Adrenal gland (tissue), 12 donors: ENCODE measurements around the gene CDK15. TPM values are rescaled to one million over a fixed set of nuclear protein-coding genes. Genes with fewer than 3 reads are reported as not detected.

Experiments
- DNase-seq, 7 donors: peaks; one replicate each; pipeline ENCODE4 v3.0.0-alpha.2; 2019 to 2020
- H3K27ac ChIP-seq, 5 donors: fragments of 200-600 bp; sonication (generic) in 4 of 5; 1 replicate in 3 of 5; 2 replicates in 2 of 5; pipeline versions ENCODE4 v1.5.1 to v1.8.0; 2016 to 2020; ENCODE audit warnings: mild to moderate bottlenecking in 1 of 5
- H3K27me3 ChIP-seq: fragments of 200-600 bp; 2 replicates; pipeline ENCODE4 v1.8.0; 2021
- H3K36me3 ChIP-seq, 2 donors: fragments of 200-600 bp; replicated peaks in 1 of 2; 1 replicate in 1 of 2; 2 replicates in 1 of 2; pipeline versions ENCODE4 v1.5.1 to v1.8.0; 2018 to 2022
- H3K4me1 ChIP-seq, 2 donors: fragments of 200-600 bp; replicated peaks in 1 of 2; 1 replicate in 1 of 2; 2 replicates in 1 of 2; pipeline versions ENCODE4 v1.5.1 to v1.8.0; 2018 to 2021
- H3K4me3 ChIP-seq, 4 donors: fragments of 200-600 bp; sonication (generic) in 3 of 4; one replicate each; pipeline ENCODE4 v1.5.1; 2016 to 2018
- H3K9me3 ChIP-seq, 3 donors: fragments of 200-600 bp; sonication (generic) in 1 of 3; replicated peaks in 1 of 3; 1 replicate in 2 of 3; 2 replicates in 1 of 3; pipeline versions ENCODE4 v1.5.1 to v1.8.0; 2016 to 2021
- POLR2A ChIP-seq, 2 donors: fragments of 450-650 bp; IDR thresholded peaks; one replicate each; pipeline ENCODE4 v1.6.1; 2017; ENCODE audit warnings: antibody characterized with exemption in 2 of 2, mild to moderate bottlenecking in 2 of 2, moderate library complexity in 1 of 2
- WGBS, 4 donors: extraction: QIAGEN DNeasy Blood & Tissue Kit in 2 of 4; methylation state at CpG; one replicate each; pipeline versions ENCODE4 v1.1.5 to v1.1.7; 2013 to 2017; 5-methylcytosine and 5-hydroxymethylcytosine counted together
- intact Hi-C, 2 donors: fragments of 100-400 bp; cut with DNase I; formaldehyde crosslinking; loops; one replicate each; pipeline versions ENCODE4 v1.14.1 to v1.15.0; 2022 to 2023
- polyA plus RNA-seq, 3 donors: library from polyadenylated mRNA; stranded (reverse); fragments of 200-250 nt in 2 of 3; fragments of 350-450 nt in 1 of 3; fragmentation: Illumina TruSeq in 1 of 3; extraction: RNeasy Lipid Tissue Mini Kit (QIAGEN cat#74804) in 1 of 3; gene quantifications; one replicate each; pipeline ENCODE4 v1.2.3, GENCODE V29; 2013 to 2014
- total RNA-seq, 9 donors: library from RNA; depleted of rRNA in 4 of 9; stranded (reverse); fragments of >200 nt in 4 of 9; fragments of 120-200 nt in 1 of 9; fragmentation: NEBNext Ultra II Directional in 1 of 9; extraction: Animal tissue kit (Norgen Biotek cat#: 25700) in 1 of 9; gene quantifications; one replicate each; pipeline versions ENCODE4 v1.1.0 to v1.2.4, GENCODE V29; 2013 to 2023
- TF ChIP-seq, protein P1 (sequence below), 6 experiments: fragments of 450-650 bp in 4 of 6; fragments of 200-600 bp in 2 of 6; sonication (generic) in 1 of 6; IDR thresholded peaks; 1 replicate in 5 of 6; 2 replicates in 1 of 6; pipeline versions ENCODE4 v1.5.1 to v1.8.0; 2016 to 2021; ENCODE audit warnings: antibody characterized with exemption in 6 of 6, mild to moderate bottlenecking in 2 of 6, moderate library complexity in 1 of 6
- donor health status: healthy with polysubstance abuse.
- donor health status: Bipolar disorder and iron deficiency.
- donor health status: DM: yes; HTN: yes; CAD: no.
- donor health status: DM: no; HTN: no; CAD: no.
- donor health status: DM: no; HTN: no; CAD: no.
- donor health status: DM: yes; HTN: yes; CAD: no.

Gene CDK15
- total and polyA plus RNA-seq, 12 donors = 0.06 to 1.2 (median 0.14) TPM; not detected in 1

- Histone ChIP-seq H3K9me3 (no peaks in the 10 kb centered on the region), H3K4me1 (peaks cover 0 to 9% of the 10 kb centered on the region in 2 donors), H3K36me3 (no peaks in the 10 kb centered on the region), H3K4me3 (no peak overlapping the region), H3K27me3 (no peaks in the 10 kb centered on the region), H3K27ac (no peak overlapping the region)
- WGBS, 4 donors = 7 to 15% (median 11%) methylated on average over 5 of the region's 5 CpGs
- intact Hi-C loops = loop anchor here in 1 of 2 donors (5.0 kb wide), 1 partner anchor 317 kb away; no protein-coding TSS in a partner anchor
- DNase-seq = peak; percentile 47 to 76 (median 60)
- TF ChIP-seq, protein P1, sequence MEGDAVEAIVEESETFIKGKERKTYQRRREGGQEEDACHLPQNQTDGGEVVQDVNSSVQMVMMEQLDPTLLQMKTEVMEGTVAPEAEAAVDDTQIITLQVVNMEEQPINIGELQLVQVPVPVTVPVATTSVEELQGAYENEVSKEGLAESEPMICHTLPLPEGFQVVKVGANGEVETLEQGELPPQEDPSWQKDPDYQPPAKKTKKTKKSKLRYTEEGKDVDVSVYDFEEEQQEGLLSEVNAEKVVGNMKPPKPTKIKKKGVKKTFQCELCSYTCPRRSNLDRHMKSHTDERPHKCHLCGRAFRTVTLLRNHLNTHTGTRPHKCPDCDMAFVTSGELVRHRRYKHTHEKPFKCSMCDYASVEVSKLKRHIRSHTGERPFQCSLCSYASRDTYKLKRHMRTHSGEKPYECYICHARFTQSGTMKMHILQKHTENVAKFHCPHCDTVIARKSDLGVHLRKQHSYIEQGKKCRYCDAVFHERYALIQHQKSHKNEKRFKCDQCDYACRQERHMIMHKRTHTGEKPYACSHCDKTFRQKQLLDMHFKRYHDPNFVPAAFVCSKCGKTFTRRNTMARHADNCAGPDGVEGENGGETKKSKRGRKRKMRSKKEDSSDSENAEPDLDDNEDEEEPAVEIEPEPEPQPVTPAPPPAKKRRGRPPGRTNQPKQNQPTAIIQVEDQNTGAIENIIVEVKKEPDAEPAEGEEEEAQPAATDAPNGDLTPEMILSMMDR (IDR thresholded peaks at IDR 0.05) = peak; percentile 68 to 87 (median 82)
- no peak for TF ChIP-seq POLR2A (IDR thresholded peaks at IDR 0.05)
Measured at GRCh38 chr2:201860636-201861066, 54.3 kb downstream of the CDK15 start.

- Histone ChIP-seq H3K4me3 (no peak overlapping the region), H3K36me3 (no peaks in the 10 kb centered on the region), H3K27me3 (no peaks in the 10 kb centered on the region), H3K4me1 (peaks cover 0 to 9% of the 10 kb centered on the region in 2 donors), H3K27ac (no peak overlapping the region), H3K9me3 (no peaks in the 10 kb centered on the region)
- DNase-seq = no peak
- 76 to 90% (median 85%) methylated on average over 7 of the region's 7 CpGs for WGBS, 4 donors
- no peak for TF ChIP-seq POLR2A (IDR thresholded peaks at IDR 0.05)
- TF ChIP-seq, protein P1 (IDR thresholded peaks at IDR 0.05) = no peak
- intact Hi-C loops = loop anchor here in 1 of 2 donors (5.0 kb wide), 1 partner anchor 314 kb away; no protein-coding TSS in a partner anchor
Measured at GRCh38 chr2:201862843-201863242, 56.5 kb downstream of the CDK15 start.

DNA sequence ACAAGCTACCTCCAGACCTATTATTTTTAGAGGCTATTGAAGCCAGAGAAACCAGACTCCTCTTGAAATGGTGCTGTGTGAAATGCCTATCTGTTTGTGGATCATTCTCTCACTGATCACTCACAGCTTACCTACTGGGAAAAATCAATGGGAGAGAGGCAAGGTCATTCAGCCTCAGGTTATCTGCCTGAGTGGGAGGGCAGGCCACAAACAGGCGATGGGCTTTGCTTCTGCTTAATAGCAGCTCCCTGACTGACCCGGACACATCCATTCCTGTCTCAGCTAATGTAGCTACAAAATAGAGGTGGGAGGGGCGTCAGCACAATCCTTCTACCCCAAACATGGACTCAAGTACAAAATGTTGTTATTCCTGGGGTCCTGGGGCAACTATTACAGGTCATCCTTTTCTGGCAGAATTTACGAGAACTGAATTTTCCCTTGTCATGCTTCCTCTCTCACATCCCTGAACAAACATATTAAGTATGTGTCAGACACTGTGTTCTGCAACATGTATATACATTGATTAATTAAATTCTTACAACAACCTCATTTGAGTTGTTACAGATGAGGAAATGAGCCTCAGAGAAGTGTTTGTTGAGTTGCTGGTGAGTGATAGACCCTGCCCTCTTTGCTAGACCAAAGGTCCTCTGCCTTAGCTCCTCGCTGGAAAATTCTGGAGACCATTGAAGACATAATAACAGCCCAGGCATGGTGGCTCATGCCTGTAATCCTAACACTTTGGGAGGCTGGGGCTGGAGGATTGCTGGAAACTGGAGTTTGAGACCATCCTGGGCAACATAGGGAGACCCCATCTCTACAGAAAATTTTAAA lies 60.5 kb downstream of the CDK15 start:
- H3K4me1 ChIP-seq = no peaks in the 10 kb centered on the region
- WGBS, 4 donors = 72 to 81% (median 77%) methylated on average over 4 to 5 of the region's 5 CpGs
- H3K4me3 ChIP-seq = no peak overlapping the region
- TF ChIP-seq POLR2A (IDR thresholded peaks at IDR 0.05) = no peak
- no peaks in the 10 kb centered on the region for H3K27me3 ChIP-seq
- no peaks in the 10 kb centered on the region for H3K9me3 ChIP-seq
- no peak for DNase-seq
- intact Hi-C loops = no loop called here
- H3K36me3 ChIP-seq = no peaks in the 10 kb centered on the region
- H3K27ac ChIP-seq = no peak overlapping the region

GRCh38 chr2:201871471-201871870 lies 65.1 kb downstream of the CDK15 start:
- Histone ChIP-seq H3K9me3 (no peaks in the 10 kb centered on the region), H3K27ac (no peak overlapping the region), H3K27me3 (no peaks in the 10 kb centered on the region), H3K36me3 (no peaks in the 10 kb centered on the region), H3K4me3 (no peak overlapping the region), H3K4me1 (no peaks in the 10 kb centered on the region)
- 89 to 98% (median 91%) methylated on average over 5 of the region's 5 CpGs for WGBS, 4 donors
- intact Hi-C loops = no loop called here
- no peak for DNase-seq
- no peak for TF ChIP-seq POLR2A (IDR thresholded peaks at IDR 0.05)
- TF ChIP-seq, protein P1 (IDR thresholded peaks at IDR 0.05) = no peak
